ENCODE results near the gene CLDN5. TPM values are rescaled to one million over a fixed set of nuclear protein-coding genes. Genes with fewer than 3 reads are reported as not detected.

Gene CLDN5, protein sequence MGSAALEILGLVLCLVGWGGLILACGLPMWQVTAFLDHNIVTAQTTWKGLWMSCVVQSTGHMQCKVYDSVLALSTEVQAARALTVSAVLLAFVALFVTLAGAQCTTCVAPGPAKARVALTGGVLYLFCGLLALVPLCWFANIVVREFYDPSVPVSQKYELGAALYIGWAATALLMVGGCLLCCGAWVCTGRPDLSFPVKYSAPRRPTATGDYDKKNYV
- 100 to 1,000 TPM in 2 of 4 donors, 10 to 100 TPM in 2; 40.4 to 108 (median 89.6) TPM for total RNA-seq

DNA sequence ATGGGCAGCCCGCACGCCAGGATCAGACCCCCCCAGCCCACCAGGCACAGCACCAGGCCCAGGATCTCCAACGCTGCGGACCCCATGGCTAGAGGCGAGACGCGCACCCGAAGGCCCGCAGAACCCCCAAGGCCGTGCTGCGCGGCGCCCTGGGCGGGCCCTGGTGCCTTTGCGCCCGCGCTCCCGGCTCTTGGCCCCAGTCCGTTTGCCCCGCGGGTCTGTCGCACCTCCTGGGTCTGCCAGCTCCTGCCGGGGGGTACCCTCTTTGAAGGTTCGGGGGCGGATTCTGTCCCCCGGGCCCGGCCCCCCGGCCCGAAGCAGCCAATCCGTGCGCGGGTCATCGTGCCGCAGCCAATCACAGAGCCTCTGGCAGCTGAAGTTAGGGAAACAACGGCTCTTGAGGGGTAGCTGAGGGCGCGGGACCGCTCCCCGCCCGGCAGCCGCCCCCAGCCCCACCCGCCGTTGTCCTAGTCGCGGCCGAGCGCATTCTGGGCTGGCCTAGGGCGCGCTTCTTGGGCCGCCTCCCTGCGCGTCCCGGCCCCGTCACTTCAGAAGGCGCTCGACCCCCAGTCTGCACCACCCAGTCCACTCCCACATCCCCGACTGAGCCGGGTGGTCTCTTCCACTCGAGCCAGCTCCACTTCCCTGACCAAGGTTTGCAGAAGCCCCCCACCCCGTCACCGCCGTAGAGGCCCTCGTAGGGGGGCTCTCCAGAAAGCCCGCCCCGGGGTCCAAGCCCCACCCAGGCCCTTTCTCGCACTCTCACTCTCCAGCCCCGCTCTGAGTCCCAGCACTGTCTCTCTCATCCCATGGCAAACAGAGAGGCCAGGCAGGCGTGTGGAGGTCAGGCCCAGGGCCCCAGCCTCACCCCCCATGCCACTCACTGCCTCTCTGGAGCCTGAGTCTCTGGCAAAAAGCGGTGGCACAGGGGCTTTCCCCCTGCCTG is at the start of gene CLDN5:
Gene CLDN5, minus strand, starts transcription at position 241 of the 946 bp plus-strand sequence. Its CDS starts 155 bp downstream, at position 86.
- Histone ChIP-seq H3K36me3 (no peaks in the 10 kb centered on the region), H3K4me3 (peak within 1 kb of the TSS; percentile 49 to 57 (median 52)), H3K27ac (peak within 1 kb of the TSS; percentile 61 to 85 (median 79)), H3K27me3 (peaks cover 18 to 26% (median 24%) of the 10 kb centered on the region in 3 donors), H3K9me3 (no peaks in the 10 kb centered on the region), H3K4me1 (peaks cover 0 to 8% of the 10 kb centered on the region in 2 donors)
- peak; percentile 24 to 28 for ATAC-seq
- intact Hi-C loops (cut with DNase I; ENCODE audit: low total_unique reads) (loop anchor here (5.0 kb wide), 1 partner anchor 53 kb away; no protein-coding TSS in a partner anchor), in situ Hi-C loops (cut with MboI; ENCODE audit: low sequenced_read_pairs in 4 of 4) (loop anchor here in 1 of 4 donors (25.0 kb wide), 1 partner anchor 537 kb away; no protein-coding TSS in a partner anchor)
- DNase-seq: no peak
- TF ChIP-seq, protein P1, sequence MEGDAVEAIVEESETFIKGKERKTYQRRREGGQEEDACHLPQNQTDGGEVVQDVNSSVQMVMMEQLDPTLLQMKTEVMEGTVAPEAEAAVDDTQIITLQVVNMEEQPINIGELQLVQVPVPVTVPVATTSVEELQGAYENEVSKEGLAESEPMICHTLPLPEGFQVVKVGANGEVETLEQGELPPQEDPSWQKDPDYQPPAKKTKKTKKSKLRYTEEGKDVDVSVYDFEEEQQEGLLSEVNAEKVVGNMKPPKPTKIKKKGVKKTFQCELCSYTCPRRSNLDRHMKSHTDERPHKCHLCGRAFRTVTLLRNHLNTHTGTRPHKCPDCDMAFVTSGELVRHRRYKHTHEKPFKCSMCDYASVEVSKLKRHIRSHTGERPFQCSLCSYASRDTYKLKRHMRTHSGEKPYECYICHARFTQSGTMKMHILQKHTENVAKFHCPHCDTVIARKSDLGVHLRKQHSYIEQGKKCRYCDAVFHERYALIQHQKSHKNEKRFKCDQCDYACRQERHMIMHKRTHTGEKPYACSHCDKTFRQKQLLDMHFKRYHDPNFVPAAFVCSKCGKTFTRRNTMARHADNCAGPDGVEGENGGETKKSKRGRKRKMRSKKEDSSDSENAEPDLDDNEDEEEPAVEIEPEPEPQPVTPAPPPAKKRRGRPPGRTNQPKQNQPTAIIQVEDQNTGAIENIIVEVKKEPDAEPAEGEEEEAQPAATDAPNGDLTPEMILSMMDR (IDR thresholded peaks at IDR 0.05 in 4 of 5, conservative IDR thresholded peaks at IDR 0.05 in 1 of 5): no peak
- TF ChIP-seq POLR2A (IDR thresholded peaks at IDR 0.05): peak; percentile 47 to 82

DNA sequence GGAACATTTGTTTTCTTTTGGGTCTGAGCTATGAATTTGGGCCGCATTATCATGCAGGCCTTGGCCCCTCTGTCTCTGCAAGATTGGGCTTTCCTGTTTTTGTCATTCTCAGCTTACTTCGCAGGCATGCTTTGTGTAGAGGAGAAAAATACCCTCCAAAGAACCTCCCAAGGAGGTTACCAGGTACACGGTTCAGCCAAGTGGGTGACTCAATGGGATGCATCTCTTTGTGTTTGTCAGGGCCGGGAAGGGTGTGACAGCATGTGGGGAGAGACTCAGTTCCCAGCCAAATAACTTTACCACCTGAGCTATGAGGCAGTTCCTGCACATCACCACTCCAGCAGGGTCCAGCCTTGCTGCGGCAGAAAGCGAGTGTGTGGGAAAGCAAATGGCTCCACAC is 47.8 kb upstream of the CLDN5 start:
- Histone ChIP-seq H3K27me3 (peaks cover 0 to 2% (median 0%) of the 10 kb centered on the region in 3 donors), H3K4me1 (peaks cover 4 to 11% of the 10 kb centered on the region in 2 donors), H3K4me3 (no peak overlapping the region), H3K36me3 (no peaks in the 10 kb centered on the region), H3K27ac (peak overlapping the region; percentile 52 to 71 (median 66)), H3K9me3 (no peaks in the 10 kb centered on the region)
- DNase-seq: no peak
- intact Hi-C loops (cut with DNase I; ENCODE audit: low total_unique reads): no loop called here
- TF ChIP-seq, protein P1 (IDR thresholded peaks at IDR 0.05 in 4 of 5, conservative IDR thresholded peaks at IDR 0.05 in 1 of 5): no peak
- peak in 1 of 2 donors; percentile 47 for TF ChIP-seq POLR2A (IDR thresholded peaks at IDR 0.05)
- ATAC-seq: peak; percentile 25 to 59
- in situ Hi-C loops (cut with MboI; ENCODE audit: low sequenced_read_pairs in 4 of 4): no loop called here

DNA sequence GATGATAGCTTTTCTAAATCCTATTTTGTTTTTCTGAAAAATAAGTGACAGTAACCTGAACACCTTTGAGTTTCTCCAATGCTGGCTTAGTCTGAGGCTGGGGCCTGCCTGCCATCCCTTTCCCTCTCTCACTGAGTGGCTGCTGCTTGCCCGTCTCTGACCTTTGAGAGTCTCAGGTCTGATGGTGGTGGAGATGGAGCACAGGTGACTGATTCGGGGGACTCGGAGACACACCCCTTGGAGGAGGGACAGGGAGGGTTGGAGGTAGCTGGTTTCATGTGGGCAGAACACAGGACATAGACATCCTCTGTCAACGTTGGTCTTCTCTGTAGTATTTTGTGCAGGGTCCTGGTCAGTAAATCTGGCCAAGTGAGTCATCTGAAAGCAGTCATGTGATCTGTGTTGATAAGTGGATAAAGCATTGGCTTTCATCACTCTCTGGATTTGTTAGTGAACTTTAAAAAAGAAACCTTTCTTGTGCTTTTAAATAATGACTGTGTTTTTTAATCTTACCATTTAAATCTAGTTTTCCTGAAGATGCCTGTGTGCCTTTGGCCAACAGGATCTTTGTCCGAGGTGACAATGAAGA is 47.1 kb upstream of the CLDN5 start:
- intact Hi-C loops (cut with DNase I; ENCODE audit: low total_unique reads) (no loop called here), in situ Hi-C loops (cut with MboI; ENCODE audit: low sequenced_read_pairs in 4 of 4) (no loop called here)
- peak overlapping the region; percentile 52 to 71 (median 66) for H3K27ac ChIP-seq

DNA sequence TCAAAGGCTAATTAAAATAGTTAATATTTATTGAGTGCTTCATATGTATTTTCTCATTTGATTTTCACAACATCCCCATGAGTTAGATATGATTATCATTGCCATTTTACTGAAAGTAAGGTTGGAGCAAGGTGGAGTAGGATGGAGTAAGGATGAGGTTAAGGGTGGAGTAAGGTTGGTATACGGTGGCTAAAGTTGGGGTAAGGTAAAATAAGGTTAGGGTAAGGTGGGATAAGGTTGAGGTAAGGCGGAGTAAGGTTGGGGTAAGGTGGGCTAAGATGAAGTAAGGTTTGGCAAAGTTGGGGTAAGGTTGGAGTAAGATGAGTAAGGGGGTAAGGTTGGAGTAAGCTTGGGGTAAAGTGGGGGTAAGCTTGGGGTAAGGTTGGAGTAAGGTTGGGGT is 45.8 kb upstream of the CLDN5 start:
- in situ Hi-C loops (cut with MboI; ENCODE audit: low sequenced_read_pairs in 4 of 4) (no loop called here), intact Hi-C loops (cut with DNase I; ENCODE audit: low total_unique reads) (loop anchor here (5.0 kb wide), 1 partner anchor 52 kb away; no protein-coding TSS in a partner anchor)
- Histone ChIP-seq H3K9me3 (no peaks in the 10 kb centered on the region), H3K36me3 (no peaks in the 10 kb centered on the region), H3K27ac (peak overlapping the region in 2 of 4 donors; percentile 72 to 73), H3K4me3 (no peak overlapping the region), H3K27me3 (no peaks in the 10 kb centered on the region), H3K4me1 (peaks cover 4 to 11% of the 10 kb centered on the region in 2 donors)
- ATAC-seq: no peak
- no peak for TF ChIP-seq POLR2A (IDR thresholded peaks at IDR 0.05)
- TF ChIP-seq, protein P1 (IDR thresholded peaks at IDR 0.05 in 4 of 5, conservative IDR thresholded peaks at IDR 0.05 in 1 of 5): no peak
- DNase-seq: no peak

More for the DNA sequence above, 47.1 kb upstream of the CLDN5 start:
- H3K27me3 ChIP-seq: no peaks in the 10 kb centered on the region
- peaks cover 4 to 11% of the 10 kb centered on the region in 2 donors for H3K4me1 ChIP-seq
- no peak for ATAC-seq
- H3K4me3 ChIP-seq: no peak overlapping the region
- H3K36me3 ChIP-seq: no peaks in the 10 kb centered on the region
- DNase-seq: no peak
- no peak for TF ChIP-seq POLR2A (IDR thresholded peaks at IDR 0.05)
- TF ChIP-seq, protein P1 (IDR thresholded peaks at IDR 0.05 in 4 of 5, conservative IDR thresholded peaks at IDR 0.05 in 1 of 5): no peak
- no peaks in the 10 kb centered on the region for H3K9me3 ChIP-seq
